Mesodermal cell (in vitro differentiated cells): ENCODE measurements around the gene NYAP1.

ENCODE experiments used
- H3K27ac ChIP-seq: 2 replicates; pipeline ENCODE4 v1.7.0; 2013; ENCODE audit warnings: mild to moderate bottlenecking, low read depth, low read length, moderate library complexity; ENCODE audit not compliant: severe bottlenecking
- H3K36me3 ChIP-seq: 2 replicates; pipeline ENCODE4 v1.7.1; 2013; ENCODE audit warnings: mild to moderate bottlenecking, low read length, moderate library complexity; ENCODE audit not compliant: control insufficient read depth, insufficient read depth
- H3K4me1 ChIP-seq: one replicate; pipeline ENCODE4 v1.7.1; 2013; ENCODE audit warnings: mild to moderate bottlenecking, low read length; ENCODE audit not compliant: insufficient read depth, control insufficient read depth, poor library complexity, severe bottlenecking
- H3K4me3 ChIP-seq: 2 replicates; pipeline ENCODE4 v1.7.0; 2013; ENCODE audit warnings: low read length, control low read depth, mild to moderate bottlenecking; ENCODE audit not compliant: insufficient read depth, poor library complexity, severe bottlenecking; ENCODE audit errors: extremely low read depth
- H3K9me3 ChIP-seq: 2 replicates; pipeline ENCODE4 v1.7.1; 2013; ENCODE audit warnings: mild to moderate bottlenecking, low read length, moderate library complexity; ENCODE audit not compliant: control insufficient read depth
- WGBS, 2 experiments: methylation state at CpG; one replicate each; pipeline ENCODE4 v1.1.5; 2013; ENCODE audit warnings: missing lambda C conversion rate in 2 of 2; ENCODE audit not compliant: insufficient coverage in 2 of 2; 5-methylcytosine and 5-hydroxymethylcytosine counted together

NYAP1 gene

GRCh38 chr7:100485471-100485876 lies 1.7 kb downstream of the NYAP1 start:
- peaks cover 9% of the 10 kb centered on the region for H3K36me3 ChIP-seq
- H3K4me3 ChIP-seq, result no peak overlapping the region
- H3K9me3 ChIP-seq, result no peaks in the 10 kb centered on the region
- WGBS, 2 experiments, result 46 to 65% methylated on average over 2 to 3 of the region's 4 CpGs
- no peak overlapping the region for H3K27ac ChIP-seq
- H3K4me1 ChIP-seq, result peaks cover 27% of the 10 kb centered on the region

GRCh38 chr7:100486111-100486636 lies 2.4 kb downstream of the NYAP1 start:
- WGBS, 2 experiments, result 93 to 95% methylated on average over 3 to 4 of the region's 5 CpGs
- H3K4me3 ChIP-seq, result no peak overlapping the region
- H3K9me3 ChIP-seq, result no peaks in the 10 kb centered on the region
- peaks cover 9% of the 10 kb centered on the region for H3K36me3 ChIP-seq
- H3K4me1 ChIP-seq, result peaks cover 27% of the 10 kb centered on the region
- H3K27ac ChIP-seq, result no peak overlapping the region

GRCh38 chr7:100486753-100487446 lies 3.2 kb downstream of the NYAP1 start:
- Histone ChIP-seq H3K4me1 (peaks cover 27% of the 10 kb centered on the region), H3K36me3 (peaks cover 9% of the 10 kb centered on the region), H3K4me3 (no peak overlapping the region), H3K27ac (no peak overlapping the region), H3K9me3 (no peaks in the 10 kb centered on the region)
- WGBS, 2 experiments, result 91 to 92% methylated on average over 13 to 23 of the region's 30 CpGs

- Histone ChIP-seq H3K4me3 (no peak overlapping the region), H3K27ac (no peak overlapping the region), H3K36me3 (peaks cover 15% of the 10 kb centered on the region), H3K9me3 (no peaks in the 10 kb centered on the region), H3K4me1 (peaks cover 27% of the 10 kb centered on the region)
- 95% methylated on average over 16 to 42 of the region's 44 CpGs for WGBS, 2 experiments
These were observed 4.8 kb downstream of the NYAP1 start for GRCh38 chr7:100488333-100489095.

DNA sequence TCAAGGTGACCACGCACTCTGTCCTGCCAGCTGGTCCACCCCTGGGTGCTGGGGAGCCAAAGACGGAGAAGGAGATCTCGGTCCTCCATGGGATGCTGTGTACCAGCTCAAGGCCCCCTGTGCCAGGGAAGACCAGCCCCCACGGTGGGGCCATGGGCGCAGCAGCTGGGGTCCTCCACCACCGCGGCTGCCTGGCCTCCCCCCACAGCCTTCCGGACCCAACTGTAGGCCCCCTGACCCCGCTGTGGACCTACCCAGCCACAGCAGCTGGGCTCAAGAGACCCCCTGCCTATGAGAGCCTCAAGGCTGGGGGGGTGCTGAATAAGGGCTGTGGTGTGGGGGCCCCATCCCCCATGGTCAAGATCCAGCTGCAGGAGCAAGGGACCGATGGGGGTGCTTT lies 5.4 kb downstream of the NYAP1 start:
- H3K9me3 ChIP-seq, result no peaks in the 10 kb centered on the region
- H3K4me3 ChIP-seq, result no peak overlapping the region
- H3K27ac ChIP-seq, result no peak overlapping the region
- WGBS, 2 experiments, result 87 to 95% methylated on average over 5 to 6 of the region's 10 CpGs
- peaks cover 31% of the 10 kb centered on the region for H3K4me1 ChIP-seq
- H3K36me3 ChIP-seq, result peaks cover 15% of the 10 kb centered on the region

DNA sequence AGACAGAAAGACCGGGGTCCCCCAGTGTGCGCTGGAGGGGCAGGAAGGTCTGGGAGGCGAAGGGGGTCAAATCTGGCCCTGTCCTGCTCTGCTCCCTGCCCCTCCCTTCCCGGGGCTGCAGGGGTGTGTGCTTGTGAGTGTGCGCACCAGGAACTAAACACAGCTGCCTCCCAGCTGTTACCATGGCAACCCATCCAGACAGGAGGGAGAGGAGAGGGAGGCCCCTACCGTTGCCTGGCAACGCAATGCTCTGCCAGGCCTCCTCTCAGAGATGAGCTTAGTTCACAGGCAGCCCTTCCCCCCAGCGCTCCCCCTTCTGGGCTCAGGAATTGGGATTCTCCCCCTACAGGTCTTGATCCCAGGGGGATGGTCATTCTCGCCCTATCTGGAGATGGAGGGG lies 6.1 kb downstream of the NYAP1 start:
- Histone ChIP-seq H3K4me3 (no peak overlapping the region), H3K36me3 (peaks cover 15% of the 10 kb centered on the region), H3K4me1 (peaks cover 27% of the 10 kb centered on the region), H3K9me3 (no peaks in the 10 kb centered on the region), H3K27ac (no peak overlapping the region)
- 40 to 52% methylated on average over 1 to 3 of the region's 9 CpGs for WGBS, 2 experiments

DNA sequence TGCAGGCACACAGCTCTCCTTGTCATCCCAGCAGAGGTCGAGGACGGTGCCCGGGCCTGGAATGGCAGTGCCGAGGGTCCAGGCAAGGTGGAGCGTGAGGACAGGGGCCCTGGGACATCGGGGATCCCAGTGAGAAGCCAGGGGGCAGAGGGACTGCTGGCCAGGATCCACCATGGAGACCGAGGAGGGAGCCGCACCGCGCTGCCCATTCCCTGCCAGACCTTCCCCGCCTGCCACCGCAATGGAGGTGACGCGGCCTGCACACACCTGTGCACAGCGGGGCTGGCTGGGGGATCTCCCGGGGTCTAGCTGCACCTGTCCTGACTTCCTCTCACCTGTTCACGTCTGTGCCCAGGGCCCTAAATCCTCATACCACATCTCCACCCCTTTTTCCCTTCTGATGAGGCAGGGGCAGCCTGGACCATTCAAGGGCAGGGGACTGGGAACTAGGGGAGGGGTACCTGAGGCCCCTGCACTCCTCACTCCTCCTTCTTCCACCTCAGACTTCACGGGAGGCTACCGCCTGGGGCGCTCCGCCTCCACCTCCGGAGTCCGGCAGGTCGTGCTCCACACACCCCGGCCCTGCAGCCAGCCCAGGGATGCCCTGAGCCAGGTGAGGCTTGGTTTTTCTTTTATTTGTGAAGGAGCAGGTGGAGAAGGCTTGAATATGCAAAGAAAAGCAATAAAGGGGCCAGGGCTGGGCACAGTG lies 6.9 kb downstream of the NYAP1 start:
- peaks cover 15% of the 10 kb centered on the region for H3K36me3 ChIP-seq

DNA sequence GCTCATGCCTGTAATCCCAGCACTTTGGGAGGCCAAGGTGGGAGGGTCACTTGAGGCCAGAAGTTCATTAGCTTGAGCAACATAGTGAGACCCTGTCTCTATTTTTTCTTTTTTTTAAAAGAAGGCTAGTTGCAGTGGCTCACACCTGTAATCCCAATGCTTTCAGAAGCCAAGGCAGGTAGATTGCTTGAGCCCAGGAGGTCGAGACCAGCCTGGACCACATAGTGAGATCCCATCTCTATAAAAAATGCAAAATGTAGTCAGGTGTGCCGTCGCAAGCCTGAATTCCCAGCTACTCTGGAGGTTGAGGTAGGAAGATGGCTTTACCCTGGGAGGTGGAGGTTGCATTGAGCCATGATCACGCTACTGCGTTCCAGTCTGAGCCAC lies 7.5 kb downstream of the NYAP1 start:
- Histone ChIP-seq H3K9me3 (no peaks in the 10 kb centered on the region), H3K4me3 (no peak overlapping the region), H3K36me3 (peaks cover 15% of the 10 kb centered on the region), H3K4me1 (peaks cover 22% of the 10 kb centered on the region), H3K27ac (no peak overlapping the region)
- WGBS, 2 experiments, result 93 to 94% methylated on average over 4 to 5 of the region's 5 CpGs

More for the DNA sequence above, 6.9 kb downstream of the NYAP1 start:
- Histone ChIP-seq H3K4me3 (no peak overlapping the region), H3K4me1 (peaks cover 25% of the 10 kb centered on the region), H3K27ac (no peak overlapping the region), H3K9me3 (no peaks in the 10 kb centered on the region)
- 92 to 95% methylated on average over 10 to 20 of the region's 25 CpGs for WGBS, 2 experiments

DNA sequence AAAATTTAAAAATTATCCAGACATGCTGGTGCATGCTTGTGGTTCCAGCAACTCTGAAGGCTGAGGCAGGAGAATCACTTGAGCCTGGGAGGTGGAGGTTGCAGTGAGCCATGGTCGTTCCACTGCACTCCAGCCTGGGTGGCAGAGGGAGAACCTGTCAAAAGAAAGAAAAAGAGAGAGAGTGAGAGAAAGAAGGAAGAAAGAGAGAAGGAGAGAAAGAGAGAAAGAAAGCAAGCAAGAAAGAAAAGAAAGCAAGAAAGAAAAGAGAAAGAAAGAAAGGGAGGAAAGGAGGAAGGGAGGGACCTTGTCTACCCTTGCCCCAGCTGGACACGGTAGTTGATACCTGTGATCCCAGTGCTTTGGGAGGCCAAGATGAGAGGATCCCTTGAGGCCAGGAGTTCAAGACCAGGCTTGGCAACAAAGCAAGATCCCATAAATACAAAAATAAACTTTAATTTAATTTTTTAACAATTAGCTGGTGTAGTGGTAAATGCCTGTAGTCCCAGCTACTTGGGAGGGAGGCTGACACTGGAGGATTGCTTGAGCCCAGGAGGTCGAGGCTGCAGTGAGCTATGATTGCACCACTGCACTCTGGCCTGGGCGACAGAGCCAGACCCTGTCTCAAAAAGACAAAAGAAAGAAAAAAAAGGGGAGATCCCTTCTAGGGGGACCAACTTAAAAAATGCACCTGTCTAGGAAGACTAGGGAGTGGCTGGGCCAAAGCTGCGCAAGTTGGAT lies 9.2 kb downstream of the NYAP1 start:
- Histone ChIP-seq H3K4me3 (no peak overlapping the region), H3K27ac (no peak overlapping the region), H3K36me3 (peaks cover 15% of the 10 kb centered on the region), H3K9me3 (no peaks in the 10 kb centered on the region), H3K4me1 (peaks cover 14% of the 10 kb centered on the region)
- WGBS, 2 experiments, result 87 to 97% methylated on average over 5 of the region's 5 CpGs
